ENCODE data around the gene NES.
"Not testable (repeated sequence)": the region's sequence is repeated elsewhere in the genome, so short reads cannot be mapped to it uniquely, and the experiment has no call there.

DNA sequence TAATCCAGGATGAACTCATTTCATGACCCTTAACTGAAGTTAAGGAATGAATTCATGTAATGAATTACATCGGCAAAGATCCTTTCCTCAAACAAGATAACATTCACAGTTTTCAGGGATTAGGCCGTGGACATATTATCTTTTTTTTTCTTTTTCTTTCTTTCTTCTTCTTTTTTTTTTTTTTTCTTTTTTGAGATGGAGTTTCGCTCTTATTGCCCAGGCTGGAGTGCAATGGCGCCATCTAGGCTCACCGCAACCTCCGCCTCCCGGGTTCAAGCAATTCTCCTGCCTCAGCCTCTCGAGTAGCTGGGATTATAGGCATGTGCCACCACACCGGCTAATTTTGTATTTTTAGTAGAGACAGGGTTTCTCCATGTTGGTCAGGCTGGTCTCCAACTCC lies 46.1 kb downstream of the NES start:
- TF ChIP-seq, protein P1, sequence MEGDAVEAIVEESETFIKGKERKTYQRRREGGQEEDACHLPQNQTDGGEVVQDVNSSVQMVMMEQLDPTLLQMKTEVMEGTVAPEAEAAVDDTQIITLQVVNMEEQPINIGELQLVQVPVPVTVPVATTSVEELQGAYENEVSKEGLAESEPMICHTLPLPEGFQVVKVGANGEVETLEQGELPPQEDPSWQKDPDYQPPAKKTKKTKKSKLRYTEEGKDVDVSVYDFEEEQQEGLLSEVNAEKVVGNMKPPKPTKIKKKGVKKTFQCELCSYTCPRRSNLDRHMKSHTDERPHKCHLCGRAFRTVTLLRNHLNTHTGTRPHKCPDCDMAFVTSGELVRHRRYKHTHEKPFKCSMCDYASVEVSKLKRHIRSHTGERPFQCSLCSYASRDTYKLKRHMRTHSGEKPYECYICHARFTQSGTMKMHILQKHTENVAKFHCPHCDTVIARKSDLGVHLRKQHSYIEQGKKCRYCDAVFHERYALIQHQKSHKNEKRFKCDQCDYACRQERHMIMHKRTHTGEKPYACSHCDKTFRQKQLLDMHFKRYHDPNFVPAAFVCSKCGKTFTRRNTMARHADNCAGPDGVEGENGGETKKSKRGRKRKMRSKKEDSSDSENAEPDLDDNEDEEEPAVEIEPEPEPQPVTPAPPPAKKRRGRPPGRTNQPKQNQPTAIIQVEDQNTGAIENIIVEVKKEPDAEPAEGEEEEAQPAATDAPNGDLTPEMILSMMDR (IDR thresholded peaks at IDR 0.05): not testable (repeated sequence)
- TF ChIP-seq POLR2A (IDR thresholded peaks at IDR 0.05): not testable (repeated sequence)
